Activated CD8-positive, alpha-beta T cell treated with anti-CD3 and anti-CD28 coated beads for 36 hours (primary cell): ENCODE results near the gene TMEM8B. TPM values are rescaled to one million over a fixed set of nuclear protein-coding genes. Genes with fewer than 3 reads are reported as not detected.

ENCODE experiments used
- ATAC-seq: fragments of 200-7000 bp; cut with Tn5 transposase; one replicate; pipeline ENCODE4 v1.10.0; 2021; ENCODE audit warnings: mild to moderate bottlenecking, moderate library complexity
- CTCF ChIA-PET: fragments of 350-600 bp; sonication (Branson Sonifier 250); formaldehyde crosslinking; loops from one replicate; lab custom pipeline; 2021; ENCODE audit warnings: antibody characterized with exemption; lab: Charles Lee
- POLR2A ChIA-PET: fragments of 350-600 bp; sonication (Branson Sonifier 250); formaldehyde crosslinking; loops from one replicate; lab custom pipeline; 2021; ENCODE audit warnings: antibody characterized with exemption; lab: Charles Lee
- DNase-seq: peaks from one replicate; pipeline ENCODE4 v3.0.0-alpha.2; 2020
- H3K27ac Mint-ChIP-seq: one replicate; pipeline ENCODE4 v1.8.0; 2021; ENCODE audit warnings: mild to moderate bottlenecking, mixed read lengths
- H3K27me3 Mint-ChIP-seq: one replicate; pipeline ENCODE4 v1.8.0; 2021; ENCODE audit warnings: mixed read lengths
- H3K36me3 Mint-ChIP-seq: one replicate; pipeline ENCODE4 v1.8.0; 2021; ENCODE audit warnings: low read depth, mixed read lengths
- H3K4me1 Mint-ChIP-seq: one replicate; pipeline ENCODE4 v1.8.0; 2021; ENCODE audit warnings: low read depth, mixed read lengths
- H3K4me3 Mint-ChIP-seq: one replicate; pipeline ENCODE4 v1.8.0; 2021; ENCODE audit warnings: mild to moderate bottlenecking, moderate library complexity, mixed read lengths
- H3K9me3 Mint-ChIP-seq: one replicate; pipeline ENCODE4 v1.8.0; 2021; ENCODE audit warnings: mixed read lengths
- intact Hi-C: fragments of 100-400 bp; cut with micrococcal nuclease; formaldehyde crosslinking; loops from one replicate; pipeline ENCODE4 v1.10.0; 2022
- total RNA-seq, 2 experiments: library from RNA; stranded (reverse); gene quantifications; one replicate each; pipeline ENCODE4 v1.2.3, GENCODE V29; 2021
- TF ChIP-seq, protein P1 (sequence below): fragments of 200-600 bp; IDR thresholded peaks from one replicate; pipeline ENCODE4 v1.8.0; 2022; ENCODE audit warnings: antibody characterized with exemption, mild to moderate bottlenecking

TMEM8B gene
- total RNA-seq, 2 experiments from 2014 or later = 3.4 to 4.3 TPM

DNA sequence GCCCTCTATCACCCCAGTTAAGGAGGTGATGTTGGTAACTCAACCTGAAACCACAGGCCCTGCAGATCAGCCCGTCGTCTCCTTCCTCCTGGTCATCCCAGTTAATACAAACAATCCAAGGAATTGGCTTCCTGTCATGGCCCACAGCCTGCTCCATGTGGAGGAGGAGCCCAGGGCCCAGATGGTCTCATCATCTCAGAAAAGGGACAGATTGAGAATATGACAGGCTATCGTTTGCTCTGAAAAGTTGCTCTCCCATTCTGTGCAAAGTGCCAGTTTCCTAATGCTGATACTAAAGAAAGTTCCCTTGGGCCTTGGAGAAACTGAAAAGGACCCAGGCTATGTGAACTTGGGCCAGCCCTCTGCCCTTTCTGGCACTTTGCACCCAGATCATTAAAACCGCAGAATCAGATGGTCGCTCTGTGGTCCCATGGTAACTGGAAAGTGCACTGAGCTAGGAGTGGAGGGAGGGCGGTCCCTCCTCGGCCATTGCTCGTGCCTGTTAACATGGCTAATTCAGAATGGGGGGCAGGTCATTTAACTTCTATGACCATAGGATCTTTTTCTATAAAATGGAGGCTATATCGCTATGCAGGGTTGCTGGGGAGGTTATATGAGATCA lies 79.6 kb downstream of the TMEM8B start:
- POLR2A ChIA-PET = no interaction called here
- Mint-ChIP-seq H3K27ac (no peak overlapping the region), H3K27me3 (no peaks in the 10 kb centered on the region), H3K4me1 (peaks cover 47% of the 10 kb centered on the region), H3K36me3 (no peaks in the 10 kb centered on the region), H3K9me3 (no peaks in the 10 kb centered on the region), H3K4me3 (no peak overlapping the region)
- DNase-seq (no peak), ATAC-seq (no peak)
- intact Hi-C loops = loop anchor here (5.0 kb wide), 1 partner anchor 34 kb away; no protein-coding TSS in a partner anchor
- TF ChIP-seq, protein P1, sequence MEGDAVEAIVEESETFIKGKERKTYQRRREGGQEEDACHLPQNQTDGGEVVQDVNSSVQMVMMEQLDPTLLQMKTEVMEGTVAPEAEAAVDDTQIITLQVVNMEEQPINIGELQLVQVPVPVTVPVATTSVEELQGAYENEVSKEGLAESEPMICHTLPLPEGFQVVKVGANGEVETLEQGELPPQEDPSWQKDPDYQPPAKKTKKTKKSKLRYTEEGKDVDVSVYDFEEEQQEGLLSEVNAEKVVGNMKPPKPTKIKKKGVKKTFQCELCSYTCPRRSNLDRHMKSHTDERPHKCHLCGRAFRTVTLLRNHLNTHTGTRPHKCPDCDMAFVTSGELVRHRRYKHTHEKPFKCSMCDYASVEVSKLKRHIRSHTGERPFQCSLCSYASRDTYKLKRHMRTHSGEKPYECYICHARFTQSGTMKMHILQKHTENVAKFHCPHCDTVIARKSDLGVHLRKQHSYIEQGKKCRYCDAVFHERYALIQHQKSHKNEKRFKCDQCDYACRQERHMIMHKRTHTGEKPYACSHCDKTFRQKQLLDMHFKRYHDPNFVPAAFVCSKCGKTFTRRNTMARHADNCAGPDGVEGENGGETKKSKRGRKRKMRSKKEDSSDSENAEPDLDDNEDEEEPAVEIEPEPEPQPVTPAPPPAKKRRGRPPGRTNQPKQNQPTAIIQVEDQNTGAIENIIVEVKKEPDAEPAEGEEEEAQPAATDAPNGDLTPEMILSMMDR = no peak
- CTCF ChIA-PET = interaction anchor here (1.0 to 4.5 kb wide), 2 partner anchors 26 to 36 kb away, joined by 4 to 29 read pairs; no protein-coding TSS in a partner anchor

DNA sequence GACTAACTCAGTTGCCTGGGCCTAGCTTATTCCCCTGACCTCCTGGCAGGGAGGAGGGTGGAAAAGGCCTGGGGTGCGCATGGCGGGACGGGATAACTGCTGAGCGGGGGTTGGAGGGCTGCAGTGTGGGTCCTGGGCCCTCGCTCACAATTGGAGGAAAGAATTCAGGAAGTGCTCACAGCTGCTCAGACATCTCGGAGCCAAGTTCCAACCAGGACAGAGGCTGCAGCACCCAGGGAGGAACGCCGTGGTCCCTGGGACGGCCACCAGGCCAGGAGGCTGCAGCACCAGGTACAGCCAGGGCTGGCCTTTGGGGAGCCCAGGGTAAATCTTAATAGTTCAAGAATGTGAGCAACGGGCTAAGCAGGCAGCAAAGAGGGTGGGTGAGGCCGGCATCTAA lies 80.2 kb downstream of the TMEM8B start, which contains the start of gene SPAAR:
Gene SPAAR, plus strand, starts transcription at position 217 of the 400 bp plus-strand sequence. CDS start 974 bp downstream, outside the sequence.
- DNase-seq (no peak), ATAC-seq (no peak)
- Mint-ChIP-seq H3K9me3 (no peaks in the 10 kb centered on the region), H3K27me3 (no peaks in the 10 kb centered on the region), H3K36me3 (no peaks in the 10 kb centered on the region), H3K4me3 (no peak within 1 kb of the TSS), H3K4me1 (peaks cover 47% of the 10 kb centered on the region), H3K27ac (peak within 1 kb of the TSS; percentile 44)
- ChIA-PET POLR2A (no interaction called here), CTCF (interaction anchor here (1.0 to 4.5 kb wide), 2 partner anchors 27 to 35 kb away, joined by 4 to 29 read pairs; no protein-coding TSS in a partner anchor)
- TF ChIP-seq, protein P1 = no peak
- intact Hi-C loops = loop anchor here (5.0 kb wide), 1 partner anchor 33 kb away; no protein-coding TSS in a partner anchor

DNA sequence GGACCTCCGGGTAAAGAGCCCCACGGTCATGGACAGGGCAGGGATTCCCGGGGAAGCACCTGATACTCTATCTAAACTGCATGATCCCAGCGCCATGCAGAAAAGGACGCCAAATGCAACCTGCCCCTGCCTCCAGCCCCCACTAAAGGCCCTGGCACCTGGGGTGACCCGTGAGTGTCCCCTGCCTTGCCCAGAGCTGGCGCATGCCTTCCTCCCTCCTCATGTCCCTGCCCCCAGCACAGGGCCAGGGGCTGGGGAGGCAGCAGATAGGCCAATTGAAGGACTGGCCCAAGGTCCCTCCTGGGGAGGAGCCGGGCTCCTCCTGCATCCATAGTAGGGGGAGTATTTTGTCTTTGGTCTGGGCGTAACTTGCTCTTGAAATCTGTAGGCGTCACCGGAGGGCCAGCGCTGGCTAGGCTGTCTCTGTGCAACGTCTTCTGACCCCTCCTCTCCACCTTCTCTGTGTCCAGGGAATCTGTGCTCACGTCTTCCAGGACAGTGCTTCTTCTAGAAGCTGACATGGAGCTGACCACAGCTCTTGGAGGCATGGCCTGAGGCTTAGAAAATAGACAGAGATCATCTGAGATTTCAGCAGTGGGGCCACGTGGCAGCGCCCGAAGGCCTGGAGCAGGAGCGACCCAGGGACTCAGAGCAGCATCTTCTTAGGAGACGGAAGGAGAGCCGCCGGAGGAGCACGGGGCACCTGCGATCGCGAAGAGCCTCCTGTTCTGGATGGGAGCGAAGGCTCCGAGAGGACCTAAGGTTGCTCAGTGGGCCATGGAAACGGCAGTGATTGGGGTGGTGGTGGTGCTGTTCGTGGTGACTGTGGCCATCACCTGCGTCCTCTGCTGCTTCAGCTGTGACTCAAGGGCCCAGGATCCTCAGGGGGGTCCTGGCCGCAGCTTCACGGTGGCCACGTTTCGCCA lies 80.9 kb downstream of the TMEM8B start:
- no peak for ATAC-seq
- TF ChIP-seq, protein P1 = no peak
- Mint-ChIP-seq H3K4me1 (peaks cover 47% of the 10 kb centered on the region), H3K9me3 (no peaks in the 10 kb centered on the region), H3K27me3 (no peaks in the 10 kb centered on the region), H3K27ac (peak overlapping the region; percentile 44), H3K36me3 (no peaks in the 10 kb centered on the region), H3K4me3 (no peak overlapping the region)
- ChIA-PET POLR2A (interaction anchor here (0.6 kb wide), 2 partner anchors 27 to 29 kb away, joined by 3 to 4 read pairs; no protein-coding TSS in a partner anchor), CTCF (interaction anchor here (0.6 to 4.5 kb wide), 10 partner anchors 10 to 105 kb away, joined by 3 to 29 read pairs (median 6); no protein-coding TSS in a partner anchor)
- no peak for DNase-seq
- intact Hi-C loops = loop anchor here (5.0 kb wide), 1 partner anchor 32 kb away; no protein-coding TSS in a partner anchor

DNA sequence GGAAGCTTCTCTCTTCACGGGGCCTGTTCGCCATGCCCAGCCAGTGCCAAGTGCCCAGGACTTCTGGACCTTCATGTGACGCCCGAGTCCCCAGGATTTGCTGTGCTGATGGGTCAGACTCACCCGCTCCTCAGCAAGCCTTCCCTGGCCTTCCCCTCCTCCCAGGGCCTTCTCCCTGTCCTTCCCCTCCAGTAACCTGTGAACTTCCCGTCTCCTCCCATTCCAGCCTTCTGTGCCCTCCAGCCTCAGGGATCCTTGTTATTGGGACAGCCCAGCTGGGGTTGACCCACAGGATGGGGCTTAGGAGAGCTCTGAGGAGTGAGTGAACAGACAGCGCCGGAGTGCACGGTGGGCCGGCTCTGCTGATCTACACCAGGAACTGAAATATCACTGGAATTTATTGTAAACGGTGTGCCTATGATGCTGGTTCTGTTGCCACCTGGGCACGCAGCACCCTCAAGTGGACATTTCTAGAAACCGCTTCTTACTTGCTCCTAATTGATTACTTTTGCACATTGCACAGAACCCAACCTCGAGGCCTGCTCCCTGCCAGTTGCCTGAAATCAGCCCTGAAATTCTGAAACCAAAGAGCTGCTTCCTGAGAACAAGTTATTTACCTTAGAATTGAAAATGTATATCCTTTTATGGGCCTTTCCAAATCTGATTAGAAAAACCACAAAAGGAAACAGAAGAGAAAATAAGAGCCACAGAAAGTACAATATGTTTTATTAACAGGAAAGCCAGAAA lies 81.8 kb downstream of the TMEM8B start:
- ChIA-PET CTCF (interaction anchor here (0.6 to 4.5 kb wide), 26 partner anchors 8 to 121 kb away, joined by 3 to 29 read pairs (median 4); partner anchors contain the start of gene HINT2), POLR2A (interaction anchor here (0.6 to 1.5 kb wide), 6 partner anchors 9 to 198 kb away, joined by 3 to 4 read pairs (median 4); no protein-coding TSS in a partner anchor)
- DNase-seq (peak; percentile 68), ATAC-seq (peak; percentile 75)
- TF ChIP-seq, protein P1 = peak; percentile 38
- H3K27me3 Mint-ChIP-seq = no peaks in the 10 kb centered on the region
- no peaks in the 10 kb centered on the region for H3K36me3 Mint-ChIP-seq
- intact Hi-C loops = no loop called here
- no peaks in the 10 kb centered on the region for H3K9me3 Mint-ChIP-seq
- H3K27ac Mint-ChIP-seq = peak overlapping the region; percentile 85
- no peak overlapping the region for H3K4me3 Mint-ChIP-seq
- peaks cover 47% of the 10 kb centered on the region for H3K4me1 Mint-ChIP-seq
